ENCODE results near the gene ASPDH. TPM values are rescaled to one million over a fixed set of nuclear protein-coding genes. Genes with fewer than 3 reads are reported as not detected.

ASPDH gene
- total RNA-seq, 4 donors from 2014 or later = not detected

DNA sequence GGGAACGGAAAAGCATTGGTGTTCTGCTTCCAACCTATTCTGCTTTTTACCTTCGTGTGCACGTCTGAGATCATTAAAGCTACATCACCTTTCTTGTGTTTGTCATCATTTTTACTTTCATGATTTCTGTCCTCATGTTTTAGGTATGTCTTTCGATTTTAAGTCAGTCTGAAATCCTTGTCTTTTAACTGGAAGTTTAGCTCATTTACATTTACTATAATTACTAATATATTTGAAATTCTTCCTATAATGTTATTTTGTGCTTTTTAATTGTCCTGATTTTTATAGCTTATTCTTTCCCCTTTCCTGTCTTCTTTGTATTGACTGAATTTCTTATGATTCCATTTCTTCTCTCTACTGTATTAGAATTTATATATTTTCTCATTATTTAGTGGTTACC is 19.2 kb upstream of the ASPDH start:
- TF ChIP-seq CTCF (IDR thresholded peaks at IDR 0.05; ENCODE audit: low read depth) = no peak

GRCh38 chr19:50531171-50531612 is 17.5 kb upstream of the ASPDH start:
- TF ChIP-seq CTCF (IDR thresholded peaks at IDR 0.05; ENCODE audit: low read depth) = no peak

GRCh38 chr19:50522881-50523280 is 9.2 kb upstream of the ASPDH start:
- no peak for TF ChIP-seq CTCF (IDR thresholded peaks at IDR 0.05; ENCODE audit: low read depth)

- no peak for TF ChIP-seq CTCF (IDR thresholded peaks at IDR 0.05; ENCODE audit: low read depth)
Measured at GRCh38 chr19:50520822-50521465, 7.2 kb upstream of the ASPDH start.

DNA sequence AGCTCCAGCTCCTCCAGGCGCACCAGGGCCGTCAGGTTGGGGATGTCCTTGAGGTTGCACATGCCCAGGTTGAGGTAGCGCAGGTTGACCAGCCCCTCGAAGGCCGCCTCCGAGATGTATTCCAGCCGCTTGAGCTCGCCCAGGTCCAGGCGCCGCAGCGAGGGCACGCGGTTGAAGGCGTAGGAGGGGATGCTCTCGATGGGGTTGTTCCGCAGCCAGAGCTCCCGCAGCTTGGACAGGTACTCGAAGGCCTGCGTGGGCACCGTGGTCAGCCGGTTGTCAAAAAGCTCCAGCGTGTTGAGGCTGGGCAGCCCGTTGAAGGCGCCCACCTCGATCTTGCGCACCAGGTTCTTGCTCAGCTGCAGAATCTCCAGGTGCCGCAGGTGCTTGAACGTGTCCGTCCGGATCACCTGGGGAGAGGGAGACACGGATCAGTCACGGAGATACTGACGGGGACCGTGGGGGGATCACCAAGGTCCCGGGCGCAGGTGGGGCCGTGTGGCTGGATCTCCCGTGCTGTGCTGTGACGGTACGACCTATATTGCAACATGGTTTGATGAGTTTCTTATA is 5.4 kb upstream of the ASPDH start:
- TF ChIP-seq CTCF (IDR thresholded peaks at IDR 0.05; ENCODE audit: low read depth) = no peak

GRCh38 chr19:50518091-50519005 is 4.6 kb upstream of the ASPDH start:
- no peak for TF ChIP-seq CTCF (IDR thresholded peaks at IDR 0.05; ENCODE audit: low read depth)

GRCh38 chr19:50517704-50518075 is 4.0 kb upstream of the ASPDH start:
- no peak for TF ChIP-seq CTCF (IDR thresholded peaks at IDR 0.05; ENCODE audit: low read depth)
